Endothelial cell of umbilical vein (primary cell): Measurements from ENCODE around the gene WNT8B. TPM values are rescaled to one million over a fixed set of nuclear protein-coding genes. Genes with fewer than 3 reads are reported as not detected.

Experiments used
- BruUV-seq: library from RNA; stranded (reverse); fragments of 400-500 nt; replicated peaks from 2 replicates; lab custom pipeline; 2021; lab: Mats Ljungman, UMichigan
- CTCF ChIA-PET: fragments of 300-600, 350-600 bp; sonication (Branson Sonifier 250); formaldehyde crosslinking; loops from one replicate; lab custom pipeline; 2021; ENCODE audit warnings: antibody characterized with exemption, inconsistent platforms; lab: Charles Lee
- POLR2A ChIA-PET: fragments of 300-600, 350-600 bp; sonication (Branson Sonifier 250); formaldehyde crosslinking; loops from one replicate; lab custom pipeline; 2021; ENCODE audit warnings: antibody characterized with exemption, inconsistent platforms; lab: Charles Lee
- DNase-seq: peaks from one replicate; pipeline ENCODE4 v3.0.0-alpha.2; 2011; ENCODE audit warnings: low read depth, low spot score
- FAIRE-seq: peaks from 2 replicates; lab custom pipeline; 2011; peaks lifted over from hg19 to GRCh38; lab: Jason Lieb, UNC
- H2AFZ ChIP-seq: 2 replicates; pipeline ENCODE4 v1.6.0; 2012; ENCODE audit warnings: low read depth, low read length, control low read depth, inconsistent platforms
- H3K27ac ChIP-seq: 2 replicates; pipeline ENCODE4 v1.5.1; 2011; ENCODE audit warnings: low read depth, mild to moderate bottlenecking, control low read depth, low read length, moderate library complexity; ENCODE audit not compliant: insufficient read depth
- H3K27me3 ChIP-seq, 2 experiments: 2 replicates each; pipeline versions ENCODE4 v1.6.0 to v1.6.1; 2011; ENCODE audit warnings: low read length in 2 of 2, mixed read lengths in 1 of 2; ENCODE audit not compliant: control insufficient read depth in 2 of 2, insufficient read depth in 2 of 2
- H3K36me3 ChIP-seq, 2 experiments: 2 replicates in 1 of 2; 3 replicates in 1 of 2; pipeline ENCODE4 v1.5.1; 2011; ENCODE audit warnings: low read length in 2 of 2, mild to moderate bottlenecking in 1 of 2, moderate library complexity in 1 of 2; ENCODE audit not compliant: control insufficient read depth in 2 of 2, insufficient read depth in 2 of 2; ENCODE audit errors: extremely low read depth in 1 of 2
- H3K4me1 ChIP-seq: 3 replicates; pipeline ENCODE4 v1.5.1; 2011; ENCODE audit warnings: mild to moderate bottlenecking, low read length; ENCODE audit not compliant: control insufficient read depth, insufficient read depth; ENCODE audit errors: extremely low read depth
- H3K4me2 ChIP-seq: 2 replicates; pipeline ENCODE4 v1.6.1; 2011; ENCODE audit warnings: low read length, control low read depth, mixed read lengths; ENCODE audit not compliant: insufficient read depth
- H3K4me3 ChIP-seq, 3 experiments: fragments of 200-600 bp in 1 of 3; sonication (generic), shearing (Covaris generic) in 1 of 3; replicated peaks in 1 of 3; 2 replicates each; pipeline ENCODE4 v1.5.1; 2011 to 2016; ENCODE audit warnings: control low read depth in 3 of 3, low read length in 3 of 3, mild to moderate bottlenecking in 2 of 3, inconsistent platforms in 1 of 3, low read depth in 1 of 3, moderate library complexity in 1 of 3; ENCODE audit not compliant: insufficient read depth in 1 of 3
- H3K79me2 ChIP-seq: 2 replicates; pipeline ENCODE4 v1.6.0; 2012; ENCODE audit warnings: low read length, inconsistent platforms; ENCODE audit not compliant: control insufficient read depth, insufficient read depth
- H3K9ac ChIP-seq: replicated peaks from 2 replicates; pipeline ENCODE3; 2011; ENCODE audit warnings: low read length, control low read depth; ENCODE audit not compliant: insufficient read depth; ENCODE audit errors: extremely low read depth
- H3K9me1 ChIP-seq: replicated peaks from 3 replicates; pipeline ENCODE4 v1.6.0; 2011; ENCODE audit warnings: mild to moderate bottlenecking, low read length; ENCODE audit not compliant: control insufficient read depth, insufficient read depth; ENCODE audit errors: extremely low read depth
- H3K9me3 ChIP-seq: replicated peaks from 2 replicates; pipeline ENCODE4 v1.5.1; 2012; ENCODE audit warnings: low read length, inconsistent platforms; ENCODE audit not compliant: control insufficient read depth, insufficient read depth
- H4K20me1 ChIP-seq: replicated peaks from 2 replicates; pipeline ENCODE3; 2011; ENCODE audit warnings: mild to moderate bottlenecking, low read length; ENCODE audit not compliant: control insufficient read depth, insufficient read depth; ENCODE audit errors: extremely low read depth
- CTCF ChIP-seq, 2 donors: IDR thresholded peaks; 1 replicate in 1 of 2; 2 replicates in 1 of 2; pipeline ENCODE4 v1.5.1; 2011; ENCODE audit warnings: low read length in 2 of 2, mild to moderate bottlenecking in 2 of 2, moderate library complexity in 2 of 2, control low read depth in 1 of 2, inconsistent platforms in 1 of 2, low read depth in 1 of 2; ENCODE audit not compliant: insufficient read depth in 1 of 2; ENCODE audit errors: extremely low read depth in 1 of 2
- EZH2 ChIP-seq: IDR thresholded peaks from 2 replicates; pipeline ENCODE4 v1.6.1; 2012; ENCODE audit warnings: borderline replicate concordance, low read depth, mild to moderate bottlenecking, moderate library complexity, low read length, inconsistent platforms; ENCODE audit not compliant: severe bottlenecking
- FOS ChIP-seq: IDR thresholded peaks from 2 replicates; pipeline ENCODE4 v1.6.1; 2011; ENCODE audit warnings: mild to moderate bottlenecking, low read length, moderate library complexity, borderline replicate concordance; ENCODE audit not compliant: insufficient read depth
- GATA2 ChIP-seq: IDR thresholded peaks from 2 replicates; pipeline ENCODE4 v1.7.0; 2011; ENCODE audit warnings: low read depth, mild to moderate bottlenecking, moderate library complexity, mixed read lengths, low read length; ENCODE audit not compliant: insufficient read length, insufficient read depth
- JUN ChIP-seq: IDR thresholded peaks from 2 replicates; pipeline ENCODE4 v1.6.1; 2011; ENCODE audit warnings: borderline replicate concordance, low read depth; ENCODE audit not compliant: insufficient read length, insufficient read depth
- MAX ChIP-seq: IDR thresholded peaks from 2 replicates; pipeline ENCODE4 v1.6.1; 2011; ENCODE audit not compliant: insufficient read depth, insufficient read length
- MYC ChIP-seq: IDR thresholded peaks from one replicate; pipeline ENCODE4 v1.6.1; 2011; ENCODE audit warnings: mild to moderate bottlenecking, low read depth, low read length
- POLR2A ChIP-seq: IDR thresholded peaks from 2 replicates; pipeline ENCODE4 v1.6.1; 2012; ENCODE audit warnings: low read depth, mild to moderate bottlenecking, control low read depth, low read length
- POLR2AphosphoS5 ChIP-seq: IDR thresholded peaks from 2 replicates; pipeline ENCODE4 v1.6.1; 2012; ENCODE audit warnings: low read depth, mild to moderate bottlenecking, control low read depth, low read length, moderate library complexity; ENCODE audit not compliant: insufficient read depth
- dilution Hi-C: fragments of 300-500 bp; cut with MboI; formaldehyde crosslinking; loops from one replicate; pipeline ENCODE4 v1.15.0; 2019; ENCODE audit warnings: low sequenced_read_pairs; ENCODE audit not compliant: extremely low pct_ligation_motif_present
- intact Hi-C: fragments of 100-400 bp; cut with micrococcal nuclease; formaldehyde crosslinking; loops from one replicate; pipeline ENCODE4 v1.10.0; 2022
- polyA plus RNA-seq, 4 experiments: library from polyadenylated mRNA; depleted of rRNA in 3 of 4; stranded (reverse) in 3 of 4; unstranded in 1 of 4; fragments of >200 nt; gene quantifications; 2 replicates each; pipeline versions ENCODE4 v1.2.1 to v1.2.3, GENCODE V29; 2011 to 2012; ENCODE audit warnings: missing spikeins in 1 of 4
- total RNA-seq: library from RNA; stranded (reverse); gene quantifications from 2 replicates; pipeline ENCODE4 v1.2.3, GENCODE V29; 2021

The WNT8B gene
- total and polyA plus RNA-seq, 2 donors (not counting 3 experiments of a cell fraction or from before 2014, with no cell fraction given): not detected

GRCh38 chr10:100419911-100420449 is 42.8 kb upstream of the WNT8B start:
- no peaks in the 10 kb centered on the region for H3K9me1 ChIP-seq
- ChIA-PET CTCF (no interaction called here), POLR2A (no interaction called here)
- H3K4me1 ChIP-seq: no peaks in the 10 kb centered on the region
- TF ChIP-seq FOS (no peak), EZH2 (no peak), POLR2AphosphoS5 (no peak), GATA2 (no peak), JUN (no peak), CTCF (IDR thresholded peaks at IDR 0.05; ENCODE audit: extremely low read depth in 1 of 2, insufficient read depth in 1 of 2, low read depth in 1 of 2, low read length in 2 of 2) (no peak), POLR2A (no peak), MYC (no peak), MAX (no peak)
- H3K4me3 ChIP-seq: no peak overlapping the region
- dilution Hi-C loops: no loop called here
- H4K20me1 ChIP-seq: no peaks in the 10 kb centered on the region
- H3K27ac ChIP-seq: no peak overlapping the region
- H3K79me2 ChIP-seq: no peaks in the 10 kb centered on the region
- intact Hi-C loops: no loop called here
- H3K27me3 ChIP-seq: peaks cover 1 to 4% of the 10 kb centered on the region in 2 experiments
- H3K9ac ChIP-seq: no peak overlapping the region
- DNase-seq (no peak), FAIRE-seq (no peak)
- no peak overlapping the region for H3K4me2 ChIP-seq
- H3K36me3 ChIP-seq: no peaks in the 10 kb centered on the region
- H2AFZ ChIP-seq: no peak overlapping the region
- H3K9me3 ChIP-seq: no peaks in the 10 kb centered on the region
- no TSS peak for BruUV-seq
